ENCODE measurements around the gene RASA3.

Gene RASA3

GRCh38 chr13:114041493-114041892, 90.9 kb downstream of the RASA3 start:
- no peaks in the 10 kb centered on the region for H3K27me3 ChIP-seq (ENCODE audit: insufficient read depth, poor library complexity, severe bottlenecking)
- DNase-seq (ENCODE audit: low read depth in 1 of 2, low spot score in 1 of 2), result no peak
- no peak overlapping the region for H3K27ac ChIP-seq (replicated peaks)
- H3K4me3 ChIP-seq (replicated peaks; ENCODE audit: insufficient read depth, low read length), result no peak overlapping the region
- TF ChIP-seq GABPA (IDR thresholded peaks at IDR 0.05; ENCODE audit: low read depth) (no peak), SPI1 (IDR thresholded peaks at IDR 0.05; ENCODE audit: borderline replicate concordance, low read depth) (no peak), POLR2AphosphoS5 (IDR thresholded peaks at IDR 0.05; ENCODE audit: low read depth) (no peak)
- TF ChIP-seq, protein P1, sequence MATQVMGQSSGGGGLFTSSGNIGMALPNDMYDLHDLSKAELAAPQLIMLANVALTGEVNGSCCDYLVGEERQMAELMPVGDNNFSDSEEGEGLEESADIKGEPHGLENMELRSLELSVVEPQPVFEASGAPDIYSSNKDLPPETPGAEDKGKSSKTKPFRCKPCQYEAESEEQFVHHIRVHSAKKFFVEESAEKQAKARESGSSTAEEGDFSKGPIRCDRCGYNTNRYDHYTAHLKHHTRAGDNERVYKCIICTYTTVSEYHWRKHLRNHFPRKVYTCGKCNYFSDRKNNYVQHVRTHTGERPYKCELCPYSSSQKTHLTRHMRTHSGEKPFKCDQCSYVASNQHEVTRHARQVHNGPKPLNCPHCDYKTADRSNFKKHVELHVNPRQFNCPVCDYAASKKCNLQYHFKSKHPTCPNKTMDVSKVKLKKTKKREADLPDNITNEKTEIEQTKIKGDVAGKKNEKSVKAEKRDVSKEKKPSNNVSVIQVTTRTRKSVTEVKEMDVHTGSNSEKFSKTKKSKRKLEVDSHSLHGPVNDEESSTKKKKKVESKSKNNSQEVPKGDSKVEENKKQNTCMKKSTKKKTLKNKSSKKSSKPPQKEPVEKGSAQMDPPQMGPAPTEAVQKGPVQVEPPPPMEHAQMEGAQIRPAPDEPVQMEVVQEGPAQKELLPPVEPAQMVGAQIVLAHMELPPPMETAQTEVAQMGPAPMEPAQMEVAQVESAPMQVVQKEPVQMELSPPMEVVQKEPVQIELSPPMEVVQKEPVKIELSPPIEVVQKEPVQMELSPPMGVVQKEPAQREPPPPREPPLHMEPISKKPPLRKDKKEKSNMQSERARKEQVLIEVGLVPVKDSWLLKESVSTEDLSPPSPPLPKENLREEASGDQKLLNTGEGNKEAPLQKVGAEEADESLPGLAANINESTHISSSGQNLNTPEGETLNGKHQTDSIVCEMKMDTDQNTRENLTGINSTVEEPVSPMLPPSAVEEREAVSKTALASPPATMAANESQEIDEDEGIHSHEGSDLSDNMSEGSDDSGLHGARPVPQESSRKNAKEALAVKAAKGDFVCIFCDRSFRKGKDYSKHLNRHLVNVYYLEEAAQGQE (IDR thresholded peaks at IDR 0.05; ENCODE audit: insufficient replicate concordance, low read depth), result no peak
- TF ChIP-seq, protein P2, sequence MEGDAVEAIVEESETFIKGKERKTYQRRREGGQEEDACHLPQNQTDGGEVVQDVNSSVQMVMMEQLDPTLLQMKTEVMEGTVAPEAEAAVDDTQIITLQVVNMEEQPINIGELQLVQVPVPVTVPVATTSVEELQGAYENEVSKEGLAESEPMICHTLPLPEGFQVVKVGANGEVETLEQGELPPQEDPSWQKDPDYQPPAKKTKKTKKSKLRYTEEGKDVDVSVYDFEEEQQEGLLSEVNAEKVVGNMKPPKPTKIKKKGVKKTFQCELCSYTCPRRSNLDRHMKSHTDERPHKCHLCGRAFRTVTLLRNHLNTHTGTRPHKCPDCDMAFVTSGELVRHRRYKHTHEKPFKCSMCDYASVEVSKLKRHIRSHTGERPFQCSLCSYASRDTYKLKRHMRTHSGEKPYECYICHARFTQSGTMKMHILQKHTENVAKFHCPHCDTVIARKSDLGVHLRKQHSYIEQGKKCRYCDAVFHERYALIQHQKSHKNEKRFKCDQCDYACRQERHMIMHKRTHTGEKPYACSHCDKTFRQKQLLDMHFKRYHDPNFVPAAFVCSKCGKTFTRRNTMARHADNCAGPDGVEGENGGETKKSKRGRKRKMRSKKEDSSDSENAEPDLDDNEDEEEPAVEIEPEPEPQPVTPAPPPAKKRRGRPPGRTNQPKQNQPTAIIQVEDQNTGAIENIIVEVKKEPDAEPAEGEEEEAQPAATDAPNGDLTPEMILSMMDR (IDR thresholded peaks at IDR 0.05; ENCODE audit: insufficient read depth, low read length), result no peak

DNA sequence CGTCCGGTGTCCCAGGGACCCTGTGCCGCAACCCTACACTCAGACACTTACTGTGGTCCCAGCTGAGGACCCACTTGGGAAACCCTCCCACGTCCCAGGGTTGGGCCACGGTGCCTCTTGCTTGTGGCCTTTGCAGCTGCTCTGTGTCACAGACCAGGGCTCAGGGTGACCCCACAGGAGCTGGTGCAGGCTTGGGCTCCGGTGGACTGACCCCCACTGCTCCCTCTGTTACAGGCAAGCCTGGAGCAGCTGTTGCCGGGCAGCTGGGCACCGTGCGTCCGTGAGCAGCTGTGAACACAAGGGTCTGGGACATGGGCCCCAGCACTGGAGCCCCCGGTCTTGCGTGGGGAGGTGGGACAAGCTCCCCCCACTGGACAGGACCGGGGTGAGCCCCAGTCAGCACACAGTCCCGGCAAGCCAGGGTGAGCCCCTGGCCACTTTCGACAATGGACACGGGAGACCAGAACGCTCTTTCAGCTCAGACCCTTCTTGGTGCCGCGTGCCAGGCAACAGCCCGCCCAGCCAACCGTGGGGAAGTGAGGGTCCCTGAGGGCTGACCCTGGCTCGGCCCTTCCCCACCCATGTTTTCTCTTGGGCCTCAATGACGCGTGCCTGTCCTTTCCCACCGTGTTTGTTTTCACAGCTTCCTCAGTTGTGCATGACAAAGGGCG, 92.8 kb downstream of the RASA3 start:
- no peaks in the 10 kb centered on the region for H3K27me3 ChIP-seq (ENCODE audit: insufficient read depth, poor library complexity, severe bottlenecking)
- H3K27ac ChIP-seq (replicated peaks), result no peak overlapping the region
- no peak for DNase-seq (ENCODE audit: low read depth in 1 of 2, low spot score in 1 of 2)
- TF ChIP-seq, protein P1 (IDR thresholded peaks at IDR 0.05; ENCODE audit: insufficient replicate concordance, low read depth), result no peak
- TF ChIP-seq GABPA (IDR thresholded peaks at IDR 0.05; ENCODE audit: low read depth) (no peak), SPI1 (IDR thresholded peaks at IDR 0.05; ENCODE audit: borderline replicate concordance, low read depth) (no peak), POLR2AphosphoS5 (IDR thresholded peaks at IDR 0.05; ENCODE audit: low read depth) (no peak)
- TF ChIP-seq, protein P2 (IDR thresholded peaks at IDR 0.05; ENCODE audit: insufficient read depth, low read length), result no peak
- H3K4me3 ChIP-seq (replicated peaks; ENCODE audit: insufficient read depth, low read length), result no peak overlapping the region

GRCh38 chr13:114038900-114039299, 93.5 kb downstream of the RASA3 start:
- no peaks in the 10 kb centered on the region for H3K27me3 ChIP-seq (ENCODE audit: insufficient read depth, poor library complexity, severe bottlenecking)
- no peak for DNase-seq (ENCODE audit: low read depth in 1 of 2, low spot score in 1 of 2)
- TF ChIP-seq, protein P2 (IDR thresholded peaks at IDR 0.05; ENCODE audit: insufficient read depth, low read length), result no peak
- TF ChIP-seq, protein P1 (IDR thresholded peaks at IDR 0.05; ENCODE audit: insufficient replicate concordance, low read depth), result no peak
- TF ChIP-seq POLR2AphosphoS5 (IDR thresholded peaks at IDR 0.05; ENCODE audit: low read depth) (no peak), GABPA (IDR thresholded peaks at IDR 0.05; ENCODE audit: low read depth) (no peak), SPI1 (IDR thresholded peaks at IDR 0.05; ENCODE audit: borderline replicate concordance, low read depth) (no peak)
- no peak overlapping the region for H3K4me3 ChIP-seq (replicated peaks; ENCODE audit: insufficient read depth, low read length)
- H3K27ac ChIP-seq (replicated peaks), result no peak overlapping the region
